Adrenal gland (tissue), 5 donors: Measurements from ENCODE around the gene TPRG1L.

ENCODE experiments used
- POLR2A ChIP-seq, 2 donors: fragments of 450-650 bp; IDR thresholded peaks; one replicate each; pipeline ENCODE4 v1.6.1; 2017; ENCODE audit warnings: antibody characterized with exemption in 2 of 2, mild to moderate bottlenecking in 2 of 2, moderate library complexity in 1 of 2
- TF ChIP-seq, protein P1 (sequence below), 6 experiments: fragments of 450-650 bp in 4 of 6; fragments of 200-600 bp in 2 of 6; sonication (generic) in 1 of 6; IDR thresholded peaks; 1 replicate in 5 of 6; 2 replicates in 1 of 6; pipeline versions ENCODE4 v1.5.1 to v1.8.0; 2016 to 2021; ENCODE audit warnings: antibody characterized with exemption in 6 of 6, mild to moderate bottlenecking in 2 of 6, moderate library complexity in 1 of 6
- donor health status: DM: no; HTN: no; CAD: no.

DNA sequence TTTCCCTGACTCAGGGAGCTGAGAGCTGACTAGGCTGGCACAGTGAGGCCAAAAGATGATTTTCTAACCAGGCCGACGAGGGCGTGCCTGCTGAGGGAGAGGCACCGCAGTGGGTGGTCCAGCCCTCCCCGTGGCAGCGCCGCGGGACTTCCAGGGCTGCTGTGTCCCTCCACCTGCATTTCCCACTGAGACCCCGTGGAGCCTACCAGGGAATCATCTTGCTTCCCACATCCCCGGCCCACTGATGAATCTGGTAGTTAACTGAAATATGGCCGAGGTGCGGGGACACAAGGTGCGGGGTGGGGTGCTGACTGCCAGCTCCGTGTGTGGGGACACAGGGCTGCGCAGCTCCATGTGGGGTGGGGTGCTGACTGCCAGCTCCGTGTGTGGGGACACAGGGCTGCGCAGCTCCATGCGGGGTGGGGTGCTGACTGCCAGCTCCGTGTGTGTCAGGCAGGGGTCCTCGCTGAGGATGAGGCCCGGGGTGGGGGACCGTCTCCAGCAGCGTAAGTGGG is 14.6 kb downstream of the TPRG1L start:
- TF ChIP-seq, protein P1, sequence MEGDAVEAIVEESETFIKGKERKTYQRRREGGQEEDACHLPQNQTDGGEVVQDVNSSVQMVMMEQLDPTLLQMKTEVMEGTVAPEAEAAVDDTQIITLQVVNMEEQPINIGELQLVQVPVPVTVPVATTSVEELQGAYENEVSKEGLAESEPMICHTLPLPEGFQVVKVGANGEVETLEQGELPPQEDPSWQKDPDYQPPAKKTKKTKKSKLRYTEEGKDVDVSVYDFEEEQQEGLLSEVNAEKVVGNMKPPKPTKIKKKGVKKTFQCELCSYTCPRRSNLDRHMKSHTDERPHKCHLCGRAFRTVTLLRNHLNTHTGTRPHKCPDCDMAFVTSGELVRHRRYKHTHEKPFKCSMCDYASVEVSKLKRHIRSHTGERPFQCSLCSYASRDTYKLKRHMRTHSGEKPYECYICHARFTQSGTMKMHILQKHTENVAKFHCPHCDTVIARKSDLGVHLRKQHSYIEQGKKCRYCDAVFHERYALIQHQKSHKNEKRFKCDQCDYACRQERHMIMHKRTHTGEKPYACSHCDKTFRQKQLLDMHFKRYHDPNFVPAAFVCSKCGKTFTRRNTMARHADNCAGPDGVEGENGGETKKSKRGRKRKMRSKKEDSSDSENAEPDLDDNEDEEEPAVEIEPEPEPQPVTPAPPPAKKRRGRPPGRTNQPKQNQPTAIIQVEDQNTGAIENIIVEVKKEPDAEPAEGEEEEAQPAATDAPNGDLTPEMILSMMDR (IDR thresholded peaks at IDR 0.05), result no peak
- TF ChIP-seq POLR2A (IDR thresholded peaks at IDR 0.05), result no peak
